GM19099 (cell line): Measurements from ENCODE around the gene HMGXB4.

ENCODE experiments used
- POLR2A ChIP-seq: IDR thresholded peaks from 3 replicates; pipeline ENCODE4 v1.6.1; 2011; ENCODE audit warnings: low read depth; ENCODE audit not compliant: insufficient read length; ENCODE audit errors: extremely low read depth

The HMGXB4 gene

GRCh38 chr22:35315855-35316745, 58.8 kb downstream of the HMGXB4 start:
- TF ChIP-seq POLR2A, result no peak

- no peak for TF ChIP-seq POLR2A
Measured at GRCh38 chr22:35316751-35317150, 59.5 kb downstream of the HMGXB4 start.

- no peak for TF ChIP-seq POLR2A
Measured at GRCh38 chr22:35317680-35318290, 60.5 kb downstream of the HMGXB4 start.

- TF ChIP-seq POLR2A, result no peak
Measured at GRCh38 chr22:35318346-35319215, 61.3 kb downstream of the HMGXB4 start.

GRCh38 chr22:35319244-35319985, 62.1 kb downstream of the HMGXB4 start:
- no peak for TF ChIP-seq POLR2A

GRCh38 chr22:35322126-35322525, 64.8 kb downstream of the HMGXB4 start:
- no peak for TF ChIP-seq POLR2A

GRCh38 chr22:35322893-35323292, 65.6 kb downstream of the HMGXB4 start:
- TF ChIP-seq POLR2A, result no peak

- no peak for TF ChIP-seq POLR2A
Measured at GRCh38 chr22:35323305-35323704, 66.0 kb downstream of the HMGXB4 start.

GRCh38 chr22:35324067-35324466, 66.8 kb downstream of the HMGXB4 start:
- no peak for TF ChIP-seq POLR2A

- no peak for TF ChIP-seq POLR2A
Measured at GRCh38 chr22:35324762-35325161, 67.5 kb downstream of the HMGXB4 start.

- TF ChIP-seq POLR2A, result no peak
Measured at GRCh38 chr22:35325209-35325608, 67.9 kb downstream of the HMGXB4 start.

- no peak for TF ChIP-seq POLR2A
Measured at GRCh38 chr22:35326854-35327562, 69.7 kb downstream of the HMGXB4 start.

- TF ChIP-seq POLR2A, result no peak
Measured at GRCh38 chr22:35327690-35328471, 70.6 kb downstream of the HMGXB4 start.
